ENCODE measurements around the gene THRB. TPM values are rescaled to one million over a fixed set of nuclear protein-coding genes. Genes with fewer than 3 reads are reported as not detected.

The THRB gene
- total and polyA plus RNA-seq, 9 of the 15 experiments (the other 6 are each of a cell fraction or from before 2014, with no cell fraction given): 1.7 to 14.9 (median 6.9) TPM

DNA sequence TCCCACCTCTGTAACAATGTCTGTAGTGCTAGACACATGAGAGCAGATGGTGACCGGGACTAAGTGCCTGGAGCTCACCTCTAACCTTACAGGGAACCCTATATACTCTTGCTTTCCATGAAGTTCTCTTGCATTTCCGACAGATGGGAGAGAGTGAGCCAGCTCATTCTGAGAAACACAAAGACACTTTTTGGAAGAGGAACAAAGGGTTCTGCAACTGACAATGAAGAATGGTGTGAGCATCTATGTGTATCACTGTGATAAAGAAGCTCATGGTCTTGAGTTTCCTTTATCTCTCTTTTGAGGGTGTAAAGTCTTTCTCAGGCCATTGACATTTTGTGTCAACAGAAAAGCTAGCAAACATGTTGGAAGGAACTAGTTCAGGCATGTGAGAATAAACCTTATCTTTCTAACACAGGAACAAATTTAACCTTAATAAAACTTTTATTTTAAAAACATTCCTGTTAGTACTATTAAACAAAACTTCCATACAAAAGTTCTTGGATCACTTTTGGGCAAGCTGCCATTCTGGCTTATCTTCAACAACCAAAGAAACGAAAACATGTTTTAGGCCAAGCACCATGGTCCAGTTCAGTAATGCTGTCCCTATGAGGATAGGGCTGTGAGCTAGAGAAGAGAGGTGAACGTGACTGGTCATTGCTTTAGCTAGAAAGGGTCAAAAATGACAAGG is 142.7 kb downstream of the THRB start (continued):
- TF ChIP-seq ELF4 (CRISPR knock-in tag; IDR thresholded peaks at IDR 0.05): no peak
- no peak for TF ChIP-seq XRCC3 (IDR thresholded peaks at IDR 0.05)
- no peak for TF ChIP-seq ZZZ3 (IDR thresholded peaks at IDR 0.05)
- TF ChIP-seq CHD2 (IDR thresholded peaks at IDR 0.05; ENCODE audit: low read depth, low read length): no peak
- peak; percentile 77; the same call in 1 of the 2 replicates for TF ChIP-seq FOXJ2 (tag; IDR thresholded peaks at IDR 0.05)
- TF ChIP-seq ZKSCAN1 (IDR thresholded peaks at IDR 0.05; ENCODE audit: low read depth, low read length): no peak
- TF ChIP-seq BACH1 (tag; IDR thresholded peaks at IDR 0.05): no peak
- peak; percentile 73; the same call in 1 of the 2 replicates for TF ChIP-seq MTA3 (IDR thresholded peaks at IDR 0.05; ENCODE audit: borderline replicate concordance)
- TF ChIP-seq ZNF561 (CRISPR knock-in tag; conservative IDR thresholded peaks at IDR 0.05): no peak
- TF ChIP-seq GTF2E2 (tag; IDR thresholded peaks at IDR 0.05): no peak; the same call in 1 of the 2 replicates
- TF ChIP-seq ETV5 (CRISPR knock-in tag; IDR thresholded peaks at IDR 0.05; ENCODE audit: low read depth): peak; percentile 66; the same call in 1 of the 2 replicates
- TF ChIP-seq NFIC (IDR thresholded peaks at IDR 0.05): peak; percentile 95
- no peak for TF ChIP-seq ZNF146 (CRISPR knock-in tag; IDR thresholded peaks at IDR 0.05; ENCODE audit: unreplicated experiment)
- TF ChIP-seq NFYB (IDR thresholded peaks at IDR 0.05; ENCODE audit: extremely low read depth, insufficient read length): no peak
- TF ChIP-seq ZNF79 (CRISPR knock-in tag; IDR thresholded peaks at IDR 0.05; ENCODE audit: low read depth): no peak
- TF ChIP-seq, protein P1, sequence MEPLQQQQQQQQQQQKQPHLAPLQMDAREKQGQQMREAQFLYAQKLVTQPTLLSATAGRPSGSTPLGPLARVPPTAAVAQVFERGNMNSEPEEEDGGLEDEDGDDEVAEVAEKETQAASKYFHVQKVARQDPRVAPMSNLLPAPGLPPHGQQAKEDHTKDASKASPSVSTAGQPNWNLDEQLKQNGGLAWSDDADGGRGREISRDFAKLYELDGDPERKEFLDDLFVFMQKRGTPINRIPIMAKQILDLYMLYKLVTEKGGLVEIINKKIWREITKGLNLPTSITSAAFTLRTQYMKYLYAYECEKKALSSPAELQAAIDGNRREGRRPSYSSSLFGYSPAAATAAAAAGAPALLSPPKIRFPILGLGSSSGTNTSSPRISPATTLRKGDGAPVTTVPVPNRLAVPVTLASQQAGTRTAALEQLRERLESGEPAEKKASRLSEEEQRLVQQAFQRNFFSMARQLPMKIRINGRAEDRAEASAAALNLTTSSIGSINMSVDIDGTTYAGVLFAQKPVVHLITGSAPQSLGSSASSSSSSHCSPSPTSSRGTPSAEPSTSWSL (CRISPR knock-in tag; IDR thresholded peaks at IDR 0.05; ENCODE audit: borderline replicate concordance): no peak
- TF ChIP-seq RNF2 (IDR thresholded peaks at IDR 0.05): peak; percentile 31; the same call in 1 of the 2 replicates
- peak; percentile 99 for TF ChIP-seq STAT5A (IDR thresholded peaks at IDR 0.05; ENCODE audit: borderline replicate concordance, low read length)
- TF ChIP-seq, protein P2, sequence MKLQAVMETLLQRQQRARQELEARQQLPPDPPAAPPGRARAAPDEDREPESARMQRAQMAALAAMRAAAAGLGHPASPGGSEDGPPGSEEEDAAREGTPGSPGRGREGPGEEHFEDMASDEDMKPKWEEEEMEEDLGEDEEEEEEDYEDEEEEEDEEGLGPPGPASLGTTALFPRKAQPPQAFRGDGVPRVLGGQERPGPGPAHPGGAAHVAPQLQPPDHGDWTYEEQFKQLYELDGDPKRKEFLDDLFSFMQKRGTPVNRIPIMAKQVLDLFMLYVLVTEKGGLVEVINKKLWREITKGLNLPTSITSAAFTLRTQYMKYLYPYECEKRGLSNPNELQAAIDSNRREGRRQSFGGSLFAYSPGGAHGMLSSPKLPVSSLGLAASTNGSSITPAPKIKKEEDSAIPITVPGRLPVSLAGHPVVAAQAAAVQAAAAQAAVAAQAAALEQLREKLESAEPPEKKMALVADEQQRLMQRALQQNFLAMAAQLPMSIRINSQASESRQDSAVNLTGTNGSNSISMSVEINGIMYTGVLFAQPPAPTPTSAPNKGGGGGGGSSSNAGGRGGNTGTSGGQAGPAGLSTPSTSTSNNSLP (IDR thresholded peaks at IDR 0.05; ENCODE audit: borderline replicate concordance, low read depth, low read length): peak; percentile 51; the same call in 1 of the 2 replicates
- no peak for TF ChIP-seq ZC3H8 (IDR thresholded peaks at IDR 0.05)
- peak; percentile 72; the same call in 1 of the 2 replicates for TF ChIP-seq ZNF175 (CRISPR knock-in tag; IDR thresholded peaks at IDR 0.05; ENCODE audit: low read depth)
- TF ChIP-seq NCOA6 (IDR thresholded peaks at IDR 0.05): peak; percentile 62
- TF ChIP-seq EWSR1 (IDR thresholded peaks at IDR 0.05; ENCODE audit: borderline replicate concordance, low read depth, partially characterized antibody): no peak
- TF ChIP-seq PML (IDR thresholded peaks at IDR 0.05; ENCODE audit: low read length): peak; percentile 89
- TF ChIP-seq MEIS2 (IDR thresholded peaks at IDR 0.05; ENCODE audit: partially characterized antibody): peak; percentile 98
- no peak for TF ChIP-seq SREBF1 (IDR thresholded peaks at IDR 0.05; ENCODE audit: borderline replicate concordance, low read depth, low read length)
- TF ChIP-seq, protein P3, sequence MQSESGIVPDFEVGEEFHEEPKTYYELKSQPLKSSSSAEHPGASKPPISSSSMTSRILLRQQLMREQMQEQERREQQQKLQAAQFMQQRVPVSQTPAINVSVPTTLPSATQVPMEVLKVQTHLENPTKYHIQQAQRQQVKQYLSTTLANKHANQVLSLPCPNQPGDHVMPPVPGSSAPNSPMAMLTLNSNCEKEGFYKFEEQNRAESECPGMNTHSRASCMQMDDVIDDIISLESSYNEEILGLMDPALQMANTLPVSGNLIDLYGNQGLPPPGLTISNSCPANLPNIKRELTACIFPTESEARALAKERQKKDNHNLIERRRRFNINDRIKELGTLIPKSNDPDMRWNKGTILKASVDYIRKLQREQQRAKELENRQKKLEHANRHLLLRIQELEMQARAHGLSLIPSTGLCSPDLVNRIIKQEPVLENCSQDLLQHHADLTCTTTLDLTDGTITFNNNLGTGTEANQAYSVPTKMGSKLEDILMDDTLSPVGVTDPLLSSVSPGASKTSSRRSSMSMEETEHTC (IDR thresholded peaks at IDR 0.05): peak; percentile 78; the same call in 1 of the 2 replicates

All from K562 (cell line).